Cerebellar nuclear complex (tissue), 1 donor: ENCODE data around the gene FAM241A.
"Not testable (repeated sequence)": the region's sequence is repeated elsewhere in the genome, so short reads cannot be mapped to it uniquely, and the experiment has no call there.

ENCODE experiments used
- DNase-seq, 2 experiments: peaks; one replicate each; lab custom pipeline; 2025; lab: John Stamatoyannopoulos, UW

Gene FAM241A

GRCh38 chr4:112145326-112145789 is at the start of gene FAM241A:
Gene FAM241A, plus strand, starts transcription at chr4:112145454. Its CDS starts 127 bp downstream, at chr4:112145581.
- no peak for DNase-seq

GRCh38 chr4:112098841-112099530 is 46.3 kb upstream of the FAM241A start:
- DNase-seq: no peak

GRCh38 chr4:112099701-112100297 is 45.5 kb upstream of the FAM241A start:
- no peak for DNase-seq

- no peak for DNase-seq
These were observed 42.3 kb upstream of the FAM241A start for GRCh38 chr4:112102875-112103370.

GRCh38 chr4:112105201-112105969 is 39.9 kb upstream of the FAM241A start:
- no peak for DNase-seq

- DNase-seq: no peak
These were observed 35.7 kb upstream of the FAM241A start for GRCh38 chr4:112109360-112110058.

- no peak for DNase-seq
These were observed 35.2 kb upstream of the FAM241A start for GRCh38 chr4:112110059-112110425.

GRCh38 chr4:112111306-112111705 is 33.9 kb upstream of the FAM241A start:
- no peak for DNase-seq

GRCh38 chr4:112112095-112112494 is 33.2 kb upstream of the FAM241A start:
- DNase-seq: not testable (repeated sequence)

GRCh38 chr4:112112590-112113170 is 32.6 kb upstream of the FAM241A start:
- DNase-seq: no peak

GRCh38 chr4:112113864-112114263 is 31.4 kb upstream of the FAM241A start:
- no peak for DNase-seq

- DNase-seq: no peak
These were observed 30.8 kb upstream of the FAM241A start for GRCh38 chr4:112114452-112114851.

- no peak for DNase-seq
These were observed 26.4 kb upstream of the FAM241A start for GRCh38 chr4:112118742-112119352.

- no peak for DNase-seq
These were observed 25.9 kb upstream of the FAM241A start for GRCh38 chr4:112119353-112119783.

- no peak for DNase-seq
These were observed 25.2 kb upstream of the FAM241A start for GRCh38 chr4:112120021-112120420.

- no peak for DNase-seq
These were observed 19.8 kb upstream of the FAM241A start for GRCh38 chr4:112125416-112125815.

- no peak for DNase-seq
These were observed 18.1 kb upstream of the FAM241A start for GRCh38 chr4:112127048-112127637.

- DNase-seq: no peak
These were observed 17.5 kb upstream of the FAM241A start for GRCh38 chr4:112127803-112128202.

- no peak for DNase-seq
These were observed 16.8 kb upstream of the FAM241A start for GRCh38 chr4:112128452-112128851.

- no peak for DNase-seq
These were observed 14.3 kb upstream of the FAM241A start for GRCh38 chr4:112130906-112131305.

- DNase-seq: no peak
These were observed 8.7 kb upstream of the FAM241A start for GRCh38 chr4:112136551-112136950.
